ENCODE data around the gene TSGA10IP. TPM values are rescaled to one million over a fixed set of nuclear protein-coding genes. Genes with fewer than 3 reads are reported as not detected.

Gene TSGA10IP
- total RNA-seq, 1 experiment from 2014 or later: not detected

DNA sequence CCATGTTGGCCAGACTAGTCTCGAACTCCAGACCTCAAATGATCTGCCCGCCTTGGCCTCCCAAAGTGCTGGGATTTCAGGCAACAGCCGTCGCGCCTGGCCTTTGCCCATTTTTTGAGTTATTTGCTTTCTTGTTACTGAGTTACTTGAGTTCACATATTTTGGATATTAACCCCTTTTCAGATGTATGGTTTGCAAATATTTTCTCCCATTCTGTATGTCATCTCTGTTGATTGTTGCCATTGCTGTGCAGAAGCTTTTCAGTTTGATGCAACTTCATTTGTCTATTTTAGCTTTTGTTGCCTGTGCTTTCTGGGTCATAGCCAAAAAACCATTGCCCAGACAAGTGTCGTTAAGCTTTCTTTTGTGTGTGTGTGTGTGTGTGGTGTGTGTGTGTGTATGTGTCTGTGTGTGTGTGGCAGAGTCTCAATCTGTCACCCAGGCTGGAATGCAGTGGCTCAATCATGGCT, 6.8 kb downstream of the TSGA10IP start:
- ChIA-PET CTCF (no interaction called here), POLR2A (no interaction called here)
- no peaks in the 10 kb centered on the region for H3K9me3 ChIP-seq (ENCODE audit: control insufficient read depth, insufficient read depth, low read depth, low read length)
- H3K4me3 ChIP-seq (ENCODE audit: low read depth in 2 of 2, low read length in 2 of 2): no peak overlapping the region
- BruUV-seq (replicated peaks): no TSS peak
- H3K4me1 ChIP-seq (ENCODE audit: control insufficient read depth, insufficient read depth, low read length): no peaks in the 10 kb centered on the region
- no peak overlapping the region for H3K27ac ChIP-seq (ENCODE audit: low read length)
- ATAC-seq (no peak), DNase-seq (ENCODE audit: low read depth, low spot score) (no peak)
- in situ Hi-C loops (cut with HindIII; ENCODE audit: low pct_unique_long_range_greater_than_20kb, low sequenced_read_pairs) (no loop called here), intact Hi-C loops (cut with micrococcal nuclease; ENCODE audit: unreplicated experiment) (no loop called here)
- H3K36me3 ChIP-seq (ENCODE audit: control insufficient read depth, insufficient read depth, low read length): no peaks in the 10 kb centered on the region
- no peaks in the 10 kb centered on the region for H3K27me3 ChIP-seq (ENCODE audit: control insufficient read depth, insufficient read depth, low read length)
- TF ChIP-seq, protein P1, sequence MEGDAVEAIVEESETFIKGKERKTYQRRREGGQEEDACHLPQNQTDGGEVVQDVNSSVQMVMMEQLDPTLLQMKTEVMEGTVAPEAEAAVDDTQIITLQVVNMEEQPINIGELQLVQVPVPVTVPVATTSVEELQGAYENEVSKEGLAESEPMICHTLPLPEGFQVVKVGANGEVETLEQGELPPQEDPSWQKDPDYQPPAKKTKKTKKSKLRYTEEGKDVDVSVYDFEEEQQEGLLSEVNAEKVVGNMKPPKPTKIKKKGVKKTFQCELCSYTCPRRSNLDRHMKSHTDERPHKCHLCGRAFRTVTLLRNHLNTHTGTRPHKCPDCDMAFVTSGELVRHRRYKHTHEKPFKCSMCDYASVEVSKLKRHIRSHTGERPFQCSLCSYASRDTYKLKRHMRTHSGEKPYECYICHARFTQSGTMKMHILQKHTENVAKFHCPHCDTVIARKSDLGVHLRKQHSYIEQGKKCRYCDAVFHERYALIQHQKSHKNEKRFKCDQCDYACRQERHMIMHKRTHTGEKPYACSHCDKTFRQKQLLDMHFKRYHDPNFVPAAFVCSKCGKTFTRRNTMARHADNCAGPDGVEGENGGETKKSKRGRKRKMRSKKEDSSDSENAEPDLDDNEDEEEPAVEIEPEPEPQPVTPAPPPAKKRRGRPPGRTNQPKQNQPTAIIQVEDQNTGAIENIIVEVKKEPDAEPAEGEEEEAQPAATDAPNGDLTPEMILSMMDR (IDR thresholded peaks at IDR 0.05): no peak
- TF ChIP-seq, protein P2, sequence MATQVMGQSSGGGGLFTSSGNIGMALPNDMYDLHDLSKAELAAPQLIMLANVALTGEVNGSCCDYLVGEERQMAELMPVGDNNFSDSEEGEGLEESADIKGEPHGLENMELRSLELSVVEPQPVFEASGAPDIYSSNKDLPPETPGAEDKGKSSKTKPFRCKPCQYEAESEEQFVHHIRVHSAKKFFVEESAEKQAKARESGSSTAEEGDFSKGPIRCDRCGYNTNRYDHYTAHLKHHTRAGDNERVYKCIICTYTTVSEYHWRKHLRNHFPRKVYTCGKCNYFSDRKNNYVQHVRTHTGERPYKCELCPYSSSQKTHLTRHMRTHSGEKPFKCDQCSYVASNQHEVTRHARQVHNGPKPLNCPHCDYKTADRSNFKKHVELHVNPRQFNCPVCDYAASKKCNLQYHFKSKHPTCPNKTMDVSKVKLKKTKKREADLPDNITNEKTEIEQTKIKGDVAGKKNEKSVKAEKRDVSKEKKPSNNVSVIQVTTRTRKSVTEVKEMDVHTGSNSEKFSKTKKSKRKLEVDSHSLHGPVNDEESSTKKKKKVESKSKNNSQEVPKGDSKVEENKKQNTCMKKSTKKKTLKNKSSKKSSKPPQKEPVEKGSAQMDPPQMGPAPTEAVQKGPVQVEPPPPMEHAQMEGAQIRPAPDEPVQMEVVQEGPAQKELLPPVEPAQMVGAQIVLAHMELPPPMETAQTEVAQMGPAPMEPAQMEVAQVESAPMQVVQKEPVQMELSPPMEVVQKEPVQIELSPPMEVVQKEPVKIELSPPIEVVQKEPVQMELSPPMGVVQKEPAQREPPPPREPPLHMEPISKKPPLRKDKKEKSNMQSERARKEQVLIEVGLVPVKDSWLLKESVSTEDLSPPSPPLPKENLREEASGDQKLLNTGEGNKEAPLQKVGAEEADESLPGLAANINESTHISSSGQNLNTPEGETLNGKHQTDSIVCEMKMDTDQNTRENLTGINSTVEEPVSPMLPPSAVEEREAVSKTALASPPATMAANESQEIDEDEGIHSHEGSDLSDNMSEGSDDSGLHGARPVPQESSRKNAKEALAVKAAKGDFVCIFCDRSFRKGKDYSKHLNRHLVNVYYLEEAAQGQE (IDR thresholded peaks at IDR 0.05; ENCODE audit: insufficient read depth in 1 of 2, low read depth in 2 of 2, low read length in 1 of 2): no peak
- TF ChIP-seq SIN3A (IDR thresholded peaks at IDR 0.05; ENCODE audit: borderline replicate concordance, insufficient read depth, low read depth, low read length): no peak
- no peak for TF ChIP-seq TCF7L2 (IDR thresholded peaks at IDR 0.05; ENCODE audit: low read depth, low read length)
- no peak for TF ChIP-seq POLR2AphosphoS5 (IDR thresholded peaks at IDR 0.05; ENCODE audit: low read depth, low read length)

DNA sequence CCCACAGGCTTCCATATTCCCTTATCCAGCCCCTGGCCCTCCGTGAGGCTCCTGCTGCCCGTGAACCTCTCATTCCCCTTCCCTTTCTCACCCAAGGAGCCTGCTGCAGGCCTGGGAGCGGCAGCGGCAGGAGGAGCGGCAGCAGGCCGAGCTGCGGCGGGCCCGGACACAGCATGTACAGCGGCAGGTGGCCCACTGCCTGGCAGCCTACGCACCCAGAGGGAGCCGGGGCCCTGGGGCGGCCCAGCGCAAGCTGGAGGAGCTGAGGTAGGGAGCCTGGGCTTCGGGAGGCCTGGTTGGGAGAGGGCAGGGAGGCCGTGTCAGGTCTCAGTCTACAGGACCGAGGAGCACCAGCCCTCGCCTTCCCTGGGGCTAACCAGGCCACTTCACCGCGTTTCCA, 8.2 kb downstream of the TSGA10IP start:
- TF ChIP-seq POLR2AphosphoS5 (IDR thresholded peaks at IDR 0.05; ENCODE audit: low read depth, low read length) (no peak), SIN3A (IDR thresholded peaks at IDR 0.05; ENCODE audit: borderline replicate concordance, insufficient read depth, low read depth, low read length) (no peak), TCF7L2 (IDR thresholded peaks at IDR 0.05; ENCODE audit: low read depth, low read length) (no peak)
- TF ChIP-seq, protein P1 (IDR thresholded peaks at IDR 0.05): no peak
- TF ChIP-seq, protein P2 (IDR thresholded peaks at IDR 0.05; ENCODE audit: insufficient read depth in 1 of 2, low read depth in 2 of 2, low read length in 1 of 2): no peak
- Histone ChIP-seq H3K27me3 (ENCODE audit: control insufficient read depth, insufficient read depth, low read length) (no peaks in the 10 kb centered on the region), H3K36me3 (ENCODE audit: control insufficient read depth, insufficient read depth, low read length) (no peaks in the 10 kb centered on the region), H3K27ac (ENCODE audit: low read length) (no peak overlapping the region), H3K9me3 (ENCODE audit: control insufficient read depth, insufficient read depth, low read depth, low read length) (no peaks in the 10 kb centered on the region), H3K4me3 (ENCODE audit: low read depth in 2 of 2, low read length in 2 of 2) (no peak overlapping the region), H3K4me1 (ENCODE audit: control insufficient read depth, insufficient read depth, low read length) (no peaks in the 10 kb centered on the region)
- ATAC-seq (peak; percentile 27; the same call in 1 of the 2 replicates), DNase-seq (ENCODE audit: low read depth, low spot score) (no peak)
- no TSS peak for BruUV-seq (replicated peaks)
- intact Hi-C loops (cut with micrococcal nuclease; ENCODE audit: unreplicated experiment) (no loop called here), in situ Hi-C loops (cut with HindIII; ENCODE audit: low pct_unique_long_range_greater_than_20kb, low sequenced_read_pairs) (no loop called here)
- CTCF ChIA-PET: no interaction called here
- POLR2A ChIA-PET: interaction anchor here (0.7 kb wide), 1 partner anchor 47 kb away, joined by 3 read pairs; no protein-coding TSS in a partner anchor
